MM.1S (cell line): ENCODE results near the gene NMD3.

Experiments
- DNase-seq: peaks from one replicate; pipeline ENCODE4 v3.0.0-alpha.2; 2015
- H2AFZ ChIP-seq: fragments of 300-600 bp; sonication (generic); 2 replicates; pipeline ENCODE4 v1.6.0; 2016; ENCODE audit warnings: antibody characterized with exemption, low read length
- H3F3A ChIP-seq: fragments of 300-600 bp; sonication (generic); 2 replicates; pipeline ENCODE4 v1.6.1; 2016; ENCODE audit warnings: mild to moderate bottlenecking, antibody characterized with exemption, low read length, moderate library complexity, mixed read lengths; ENCODE audit not compliant: insufficient read depth
- H3K27ac ChIP-seq: fragments of 300-600 bp; sonication (generic); 2 replicates; pipeline ENCODE4 v1.5.1; 2016; ENCODE audit warnings: mild to moderate bottlenecking, low read length
- H3K27me3 ChIP-seq: fragments of 300-600 bp; sonication (generic); replicated peaks from 2 replicates; pipeline ENCODE4 v1.6.0; 2016; ENCODE audit warnings: low read length; ENCODE audit not compliant: insufficient read depth
- H3K36me3 ChIP-seq: fragments of 300-600 bp; sonication (generic); replicated peaks from 2 replicates; pipeline ENCODE4 v1.6.1; 2016; ENCODE audit warnings: mild to moderate bottlenecking, low read length, mixed read lengths; ENCODE audit not compliant: insufficient read depth
- H3K4me1 ChIP-seq: fragments of 300-600 bp; sonication (generic); 2 replicates; pipeline ENCODE4 v1.6.1; 2016; ENCODE audit warnings: low read length, mixed read lengths
- H3K4me2 ChIP-seq: fragments of 300-600 bp; sonication (generic); 2 replicates; pipeline ENCODE4 v1.6.0; 2016; ENCODE audit warnings: low read depth, low read length
- H3K4me3 ChIP-seq: fragments of 300-600 bp; sonication (generic); 2 replicates; pipeline ENCODE4 v1.5.1; 2016; ENCODE audit warnings: low read length, mixed read lengths
- H3K79me2 ChIP-seq: fragments of 300-600 bp; sonication (generic); 2 replicates; pipeline ENCODE4 v1.6.1; 2016; ENCODE audit warnings: mixed run types, low read length, mixed read lengths
- H3K9ac ChIP-seq: fragments of 300-600 bp; sonication (generic); 2 replicates; pipeline ENCODE4 v1.6.1; 2016; ENCODE audit warnings: low read length, mixed read lengths
- H3K9me2 ChIP-seq: fragments of 300-600 bp; sonication (generic); replicated peaks from 2 replicates; pipeline ENCODE4 v1.6.1; 2016; ENCODE audit warnings: mild to moderate bottlenecking, low read length, mixed read lengths; ENCODE audit not compliant: insufficient read depth
- H3K9me3 ChIP-seq: fragments of 300-600 bp; sonication (generic); replicated peaks from 2 replicates; pipeline ENCODE4 v1.6.1; 2016; ENCODE audit warnings: mild to moderate bottlenecking, low read length, mixed read lengths; ENCODE audit not compliant: insufficient read depth
- H4K20me1 ChIP-seq: fragments of 300-600 bp; sonication (generic); 2 replicates; pipeline ENCODE4 v1.6.1; 2016; ENCODE audit warnings: mild to moderate bottlenecking, low read length, moderate library complexity, mixed read lengths; ENCODE audit not compliant: insufficient read depth
- CTCF ChIP-seq: fragments of 300-600 bp; sonication (generic); IDR thresholded peaks from 2 replicates; pipeline ENCODE4 v1.5.1; 2016; ENCODE audit warnings: antibody characterized with exemption, low read length, mixed read lengths
- EZH2 ChIP-seq: fragments of 300-600 bp; sonication (generic); optimal IDR thresholded peaks from 2 replicates; pipeline ENCODE3; 2017; ENCODE audit warnings: low read depth, mild to moderate bottlenecking, antibody characterized with exemption, low read length, mixed read lengths
- EZH2phosphoT487 ChIP-seq: fragments of 300-600 bp; sonication (generic); IDR thresholded peaks from 2 replicates; pipeline ENCODE4 v1.6.1; 2018; ENCODE audit warnings: antibody characterized with exemption, low read length

Gene NMD3

GRCh38 chr3:161215185-161215584 lies 5.9 kb upstream of the NMD3 start:
- Histone ChIP-seq H3K27me3 (no peaks in the 10 kb centered on the region), H3K9ac (no peak overlapping the region), H3K36me3 (no peaks in the 10 kb centered on the region), H3K4me2 (no peak overlapping the region), H3F3A (no peaks in the 10 kb centered on the region), H3K27ac (no peak overlapping the region), H4K20me1 (no peaks in the 10 kb centered on the region), H2AFZ (no peak overlapping the region), H3K4me3 (no peak overlapping the region), H3K9me2 (no peaks in the 10 kb centered on the region), H3K4me1 (no peaks in the 10 kb centered on the region), H3K9me3 (no peaks in the 10 kb centered on the region), H3K79me2 (no peaks in the 10 kb centered on the region)
- no peak for DNase-seq
- TF ChIP-seq EZH2 (no peak), EZH2phosphoT487 (no peak), CTCF (no peak)

- H3F3A ChIP-seq = no peaks in the 10 kb centered on the region
- H3K36me3 ChIP-seq = no peaks in the 10 kb centered on the region
- TF ChIP-seq EZH2phosphoT487 (no peak), CTCF (no peak), EZH2 (no peak)
- no peak for DNase-seq
- no peaks in the 10 kb centered on the region for H3K27me3 ChIP-seq
- H2AFZ ChIP-seq = no peak overlapping the region
- H3K79me2 ChIP-seq = peaks cover 14% of the 10 kb centered on the region
- no peaks in the 10 kb centered on the region for H4K20me1 ChIP-seq
- no peaks in the 10 kb centered on the region for H3K9me2 ChIP-seq
- no peak overlapping the region for H3K27ac ChIP-seq
- H3K9me3 ChIP-seq = no peaks in the 10 kb centered on the region
- H3K4me2 ChIP-seq = no peak overlapping the region
- no peak overlapping the region for H3K4me3 ChIP-seq
- peaks cover 6% of the 10 kb centered on the region for H3K4me1 ChIP-seq
- no peak overlapping the region for H3K9ac ChIP-seq
These were observed 3.6 kb upstream of the NMD3 start for GRCh38 chr3:161217496-161217895.

GRCh38 chr3:161219495-161219894 lies 1.6 kb upstream of the NMD3 start:
- Histone ChIP-seq H3K4me1 (peaks cover 19% of the 10 kb centered on the region), H3F3A (no peaks in the 10 kb centered on the region)

More at GRCh38 chr3:161219495-161219894, 1.6 kb upstream of the NMD3 start:
- Histone ChIP-seq H3K79me2 (peaks cover 34% of the 10 kb centered on the region), H3K27ac (no peak overlapping the region), H3K4me3 (no peak overlapping the region), H4K20me1 (no peaks in the 10 kb centered on the region), H3K36me3 (peaks cover 3% of the 10 kb centered on the region; the same call in 1 of the 2 replicates), H3K9ac (no peak overlapping the region), H2AFZ (no peak overlapping the region), H3K27me3 (no peaks in the 10 kb centered on the region), H3K9me3 (no peaks in the 10 kb centered on the region), H3K4me2 (no peak overlapping the region), H3K9me2 (no peaks in the 10 kb centered on the region)
- no peak for DNase-seq
- no peak for TF ChIP-seq EZH2
- no peak for TF ChIP-seq EZH2phosphoT487
- TF ChIP-seq CTCF = no peak
